Measurements from ENCODE around the gene ETFBKMT. TPM values are rescaled to one million over a fixed set of nuclear protein-coding genes. Genes with fewer than 3 reads are reported as not detected.

Gene ETFBKMT
- total and polyA plus RNA-seq, 2 of the 13 experiments (the other 11 are each of a cell fraction or from before 2014, with no cell fraction given) = 0.62 to 0.93 TPM

GRCh38 chr12:31659087-31659942 is at the start of gene ETFBKMT (continued):
- no peak for TF ChIP-seq SNRNP70 (IDR thresholded peaks at IDR 0.05; ENCODE audit: low read depth, low read length)
- no peak for TF ChIP-seq MATR3 (CRISPR knock-in tag; IDR thresholded peaks at IDR 0.05)
- TF ChIP-seq CBX1 (IDR thresholded peaks at IDR 0.05; ENCODE audit: low read depth) = no peak
- TF ChIP-seq KLF6 (CRISPR knock-in tag; IDR thresholded peaks at IDR 0.05) = no peak
- 0 out of 2 replicates have a peak, but pooled peaks have one; percentile 31 for TF ChIP-seq ZNF333 (CRISPR knock-in tag; IDR thresholded peaks at IDR 0.05; ENCODE audit: borderline replicate concordance)
- TF ChIP-seq ZNF143 (CRISPR knock-in tag; IDR thresholded peaks at IDR 0.05) = peak; percentile 89
- TF ChIP-seq, protein P1, sequence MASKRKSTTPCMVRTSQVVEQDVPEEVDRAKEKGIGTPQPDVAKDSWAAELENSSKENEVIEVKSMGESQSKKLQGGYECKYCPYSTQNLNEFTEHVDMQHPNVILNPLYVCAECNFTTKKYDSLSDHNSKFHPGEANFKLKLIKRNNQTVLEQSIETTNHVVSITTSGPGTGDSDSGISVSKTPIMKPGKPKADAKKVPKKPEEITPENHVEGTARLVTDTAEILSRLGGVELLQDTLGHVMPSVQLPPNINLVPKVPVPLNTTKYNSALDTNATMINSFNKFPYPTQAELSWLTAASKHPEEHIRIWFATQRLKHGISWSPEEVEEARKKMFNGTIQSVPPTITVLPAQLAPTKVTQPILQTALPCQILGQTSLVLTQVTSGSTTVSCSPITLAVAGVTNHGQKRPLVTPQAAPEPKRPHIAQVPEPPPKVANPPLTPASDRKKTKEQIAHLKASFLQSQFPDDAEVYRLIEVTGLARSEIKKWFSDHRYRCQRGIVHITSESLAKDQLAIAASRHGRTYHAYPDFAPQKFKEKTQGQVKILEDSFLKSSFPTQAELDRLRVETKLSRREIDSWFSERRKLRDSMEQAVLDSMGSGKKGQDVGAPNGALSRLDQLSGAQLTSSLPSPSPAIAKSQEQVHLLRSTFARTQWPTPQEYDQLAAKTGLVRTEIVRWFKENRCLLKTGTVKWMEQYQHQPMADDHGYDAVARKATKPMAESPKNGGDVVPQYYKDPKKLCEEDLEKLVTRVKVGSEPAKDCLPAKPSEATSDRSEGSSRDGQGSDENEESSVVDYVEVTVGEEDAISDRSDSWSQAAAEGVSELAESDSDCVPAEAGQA (IDR thresholded peaks at IDR 0.05; ENCODE audit: low read depth) = peak; percentile 48; the same call in 1 of the 2 replicates
- TF ChIP-seq, protein P1 (CRISPR knock-in tag; IDR thresholded peaks at IDR 0.05; ENCODE audit: borderline replicate concordance) = no peak
- TF ChIP-seq MLX (CRISPR knock-in tag; IDR thresholded peaks at IDR 0.05) = no peak; the same call in 1 of the 2 replicates
- TF ChIP-seq MYPOP (CRISPR knock-in tag; IDR thresholded peaks at IDR 0.05) = peak; percentile 37; the same call in 1 of the 2 replicates
- no peak for TF ChIP-seq IKZF1 (IDR thresholded peaks at IDR 0.05)
- TF ChIP-seq SIN3A (IDR thresholded peaks at IDR 0.05; ENCODE audit: borderline replicate concordance, low read depth, low read length) = 0 out of 2 replicates have a peak, but pooled peaks have one; percentile 50
- no peak for TF ChIP-seq ZNF772 (CRISPR knock-in tag; IDR thresholded peaks at IDR 0.05)
- peak; percentile 71; the same call in 1 of the 2 replicates for TF ChIP-seq SNAI1 (CRISPR knock-in tag; IDR thresholded peaks at IDR 0.05; ENCODE audit: borderline replicate concordance)
- TF ChIP-seq ZSCAN29 (CRISPR knock-in tag; conservative IDR thresholded peaks at IDR 0.05) = no peak; the same call in 1 of the 2 replicates
- no peak for TF ChIP-seq BHLHE40 (IDR thresholded peaks at IDR 0.05; ENCODE audit: low read length)
- TF ChIP-seq BATF2 (CRISPR knock-in tag; IDR thresholded peaks at IDR 0.05) = no peak
- peak; percentile 52; the same call in 1 of the 2 replicates for TF ChIP-seq CAMTA2 (CRISPR knock-in tag; IDR thresholded peaks at IDR 0.05; ENCODE audit: borderline replicate concordance)
- no peak for TF ChIP-seq SOX6 (IDR thresholded peaks at IDR 0.05)
- TF ChIP-seq SOX6 (CRISPR knock-in tag; IDR thresholded peaks at IDR 0.05) = peak; percentile 69
- TF ChIP-seq TCF7 (IDR thresholded peaks at IDR 0.05; ENCODE audit: low read depth) = no peak
- peak; percentile 35; the same call in 1 of the 2 replicates for TF ChIP-seq YEATS4 (CRISPR knock-in tag; IDR thresholded peaks at IDR 0.05; ENCODE audit: borderline replicate concordance)
